GM18519 (cell line): ENCODE data around the gene LMBR1L.

Experiments used
- ATAC-seq: cut with Tn5 transposase; IDR thresholded peaks from one replicate; pipeline ENCODE4 v1.9.1; 2021; ENCODE audit warnings: mild to moderate bottlenecking, moderate library complexity; ENCODE audit not compliant: unreplicated experiment, low FRiP score

LMBR1L gene

DNA sequence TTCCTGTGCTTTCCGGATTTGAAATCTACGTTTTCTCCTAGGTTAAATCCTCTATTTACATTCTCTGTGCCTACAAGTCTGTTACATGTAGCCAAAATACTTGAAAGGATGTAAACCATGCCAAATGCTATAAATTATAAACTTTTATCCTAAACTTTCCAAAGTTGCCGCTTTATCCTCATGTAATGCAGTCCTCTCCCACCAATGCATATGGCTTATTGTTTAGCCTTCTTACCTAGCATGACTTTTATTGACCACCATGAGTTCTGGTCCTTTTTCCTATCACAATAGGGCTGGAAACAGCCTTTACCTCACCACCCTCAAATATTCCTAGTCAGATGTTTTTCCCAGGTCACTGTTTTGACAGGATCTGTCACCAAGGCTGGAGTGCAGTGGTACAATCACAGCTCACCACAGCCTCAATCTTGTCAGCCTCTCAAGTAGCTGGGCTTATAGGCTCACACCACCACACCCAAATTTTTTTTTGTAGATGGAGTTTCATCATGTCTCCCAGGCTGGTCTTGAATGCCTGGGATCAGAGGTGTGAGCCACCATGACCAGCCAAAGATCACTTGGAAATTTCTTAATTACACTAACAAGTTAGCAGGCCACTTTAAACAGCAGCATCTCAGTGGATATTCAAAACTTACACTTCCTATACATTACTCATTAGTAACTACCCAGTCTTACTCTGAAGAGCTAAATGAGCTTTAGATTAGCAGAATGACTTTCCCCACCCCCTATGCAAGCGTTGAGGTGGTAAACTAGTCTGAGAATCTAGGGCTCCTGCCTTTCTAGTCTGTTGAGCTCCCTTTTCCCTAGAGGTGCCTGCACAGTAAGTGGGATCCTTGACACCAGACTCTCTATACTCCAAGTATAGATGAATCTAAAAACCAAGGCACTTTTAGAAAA lies 16.5 kb upstream of the LMBR1L start:
- ATAC-seq, result no peak

GRCh38 chr12:49121047-49121696 lies 10.5 kb upstream of the LMBR1L start:
- no peak for ATAC-seq

DNA sequence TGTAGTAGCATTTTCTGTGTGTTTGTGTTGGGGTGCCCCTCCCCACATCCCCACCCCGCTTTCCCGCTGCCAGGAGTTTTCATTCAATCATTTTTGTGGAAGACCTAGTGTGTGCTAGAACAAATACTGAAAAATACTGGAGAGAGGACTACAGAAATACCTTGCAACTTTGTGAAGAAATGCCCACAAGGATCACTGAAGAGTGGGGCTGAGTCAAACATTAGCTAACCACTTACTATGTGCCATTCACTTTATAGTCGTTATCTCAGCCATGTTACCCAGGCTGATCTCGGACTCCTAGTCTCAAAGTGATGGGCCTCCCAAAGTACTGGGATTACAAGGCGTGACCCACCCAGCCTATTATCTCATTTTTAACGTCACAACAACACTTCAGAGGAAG lies 559 bp upstream of the LMBR1L start:
- no peak for ATAC-seq

GRCh38 chr12:49109641-49110463 lies 795 bp downstream of the LMBR1L start:
- no peak for ATAC-seq

GRCh38 chr12:49108958-49109404 lies 1.7 kb downstream of the LMBR1L start:
- ATAC-seq, result no peak

DNA sequence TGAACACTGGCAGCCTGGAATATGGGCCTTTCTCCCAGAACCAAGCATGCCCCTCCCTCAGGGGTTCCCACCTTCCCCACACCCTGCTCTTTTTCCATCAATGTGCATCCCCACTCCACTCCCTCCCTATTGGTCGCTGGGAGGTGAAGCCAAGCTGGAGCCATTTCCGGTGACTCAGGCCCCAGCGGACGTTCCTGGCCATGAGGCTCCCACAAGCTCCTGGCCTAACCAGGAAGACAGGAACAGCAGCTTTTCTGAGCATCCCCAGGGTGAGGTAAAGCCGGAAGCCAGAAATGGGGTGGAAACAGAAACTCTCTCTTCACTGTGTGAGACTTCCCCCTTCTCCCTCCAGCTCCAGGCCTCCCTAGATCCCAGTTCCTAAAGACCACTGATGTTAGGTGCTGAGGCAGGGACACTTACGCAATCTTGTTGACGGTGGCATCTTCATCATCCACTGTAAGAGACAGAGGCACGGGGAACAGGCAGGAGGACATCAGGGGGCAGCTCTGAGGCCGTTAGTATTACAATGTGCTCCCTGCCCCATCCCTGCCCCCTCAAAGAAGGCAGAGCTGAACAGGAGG lies 5.1 kb downstream of the LMBR1L start:
- no peak for ATAC-seq

DNA sequence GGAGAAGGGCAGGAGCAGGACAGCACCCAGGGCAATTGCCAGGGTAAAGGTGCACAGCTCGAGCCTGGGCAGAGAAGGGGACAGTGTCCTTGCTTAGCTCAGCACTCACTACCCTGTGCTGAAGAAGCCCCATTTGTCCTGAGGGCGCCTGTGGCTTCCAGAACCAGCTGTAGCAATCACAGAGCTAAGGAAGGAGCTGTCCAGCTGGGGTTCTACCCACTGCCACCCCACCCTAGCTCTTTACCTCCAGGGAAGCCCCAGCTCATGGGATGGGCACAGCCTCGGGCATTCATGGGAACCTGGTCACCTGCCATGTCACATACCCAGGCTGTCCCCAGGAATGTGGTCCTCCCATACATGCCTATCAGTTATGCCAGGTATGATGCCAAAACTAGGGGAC lies 5.8 kb downstream of the LMBR1L start:
- ATAC-seq, result no peak

- ATAC-seq, result no peak
Observed at GRCh38 chr12:49100380-49100779, 10.3 kb downstream of the LMBR1L start.

DNA sequence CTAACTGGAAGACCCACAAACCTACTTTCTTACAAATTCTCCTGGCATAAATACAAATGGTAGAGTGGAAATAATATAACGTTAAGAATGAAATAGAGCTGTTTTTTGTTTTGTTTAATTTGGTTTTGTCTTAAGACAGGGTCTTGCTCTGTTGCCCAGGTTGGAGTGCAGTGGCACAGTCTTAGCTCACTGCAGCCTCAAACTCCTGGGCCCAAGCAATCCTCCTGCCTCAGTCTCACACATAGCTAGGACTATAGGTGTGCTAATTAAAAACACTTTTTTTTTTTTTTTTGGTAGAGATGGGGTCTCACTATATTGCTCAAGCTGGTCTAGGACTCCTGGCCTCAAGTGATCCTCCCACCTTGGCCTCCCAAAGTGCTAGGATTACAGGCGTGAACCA lies 11.9 kb downstream of the LMBR1L start:
- ATAC-seq, result no peak

DNA sequence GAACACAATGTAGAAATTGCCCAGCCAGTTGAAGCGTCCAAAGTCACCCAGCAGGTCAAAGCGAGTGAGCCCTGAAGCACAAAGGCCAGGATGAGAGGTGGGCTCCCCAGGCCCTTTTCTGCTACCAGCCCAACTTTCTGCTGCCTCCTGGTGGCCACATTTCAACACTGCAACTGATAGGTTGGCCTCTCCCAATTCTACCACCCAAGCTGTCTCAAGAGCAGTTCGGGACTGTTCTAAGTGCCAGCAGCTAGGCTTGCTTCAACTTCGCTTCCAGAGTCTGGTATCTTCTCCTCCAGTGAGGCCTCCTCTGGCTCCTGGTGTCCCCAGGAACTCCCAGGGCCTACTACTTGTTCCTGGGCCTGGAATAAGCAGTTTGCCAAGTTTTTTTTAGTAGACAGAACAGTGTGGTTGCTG lies 12.6 kb downstream of the LMBR1L start:
- no peak for ATAC-seq

GRCh38 chr12:49097381-49097780 lies 13.3 kb downstream of the LMBR1L start:
- no peak for ATAC-seq

GRCh38 chr12:49094975-49095365 lies 15.7 kb downstream of the LMBR1L start:
- ATAC-seq, result no peak

GRCh38 chr12:49094160-49094974 lies 16.3 kb downstream of the LMBR1L start, which contains the start of gene DHH:
Gene DHH (minus strand): TSS chr12:49094801. CDS start chr12:49094512, 289 bp downstream.
- no peak for ATAC-seq

DNA sequence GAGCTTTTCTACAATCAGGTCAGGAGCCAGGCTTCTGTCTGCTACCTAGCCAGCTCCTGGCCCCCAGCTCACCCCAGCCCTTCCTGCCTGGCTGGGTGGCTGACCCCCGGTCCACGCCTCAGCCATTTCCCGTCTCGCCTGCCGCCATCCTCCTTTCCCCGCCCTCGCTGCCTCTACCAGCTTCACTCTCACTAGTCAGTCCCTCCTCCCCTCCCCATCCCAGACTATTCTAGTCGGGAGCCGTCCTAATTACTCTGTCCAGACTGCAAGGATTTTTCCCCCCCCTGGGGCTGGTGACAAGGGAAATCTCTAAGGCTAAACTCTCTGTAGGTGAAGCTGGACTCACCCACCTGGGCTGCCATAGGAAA lies 16.9 kb downstream of the LMBR1L start:
- no peak for ATAC-seq

GRCh38 chr12:49092816-49093406 lies 17.7 kb downstream of the LMBR1L start:
- ATAC-seq, result no peak

GRCh38 chr12:49092086-49092815 lies 18.4 kb downstream of the LMBR1L start:
- no peak for ATAC-seq

- no peak for ATAC-seq
Observed at GRCh38 chr12:49091836-49092085, 18.9 kb downstream of the LMBR1L start.

- ATAC-seq, result no peak
Observed at GRCh38 chr12:49091056-49091835, 19.4 kb downstream of the LMBR1L start.
